CD4-positive, alpha-beta T cell treated with Interleukin-17A for 1 hour (primary cell): ENCODE results near the gene NMRAL1.

Experiments
- DNase-seq: peaks from one replicate; pipeline ENCODE4 v3.0.0-alpha.2; 2020

Gene NMRAL1

DNA sequence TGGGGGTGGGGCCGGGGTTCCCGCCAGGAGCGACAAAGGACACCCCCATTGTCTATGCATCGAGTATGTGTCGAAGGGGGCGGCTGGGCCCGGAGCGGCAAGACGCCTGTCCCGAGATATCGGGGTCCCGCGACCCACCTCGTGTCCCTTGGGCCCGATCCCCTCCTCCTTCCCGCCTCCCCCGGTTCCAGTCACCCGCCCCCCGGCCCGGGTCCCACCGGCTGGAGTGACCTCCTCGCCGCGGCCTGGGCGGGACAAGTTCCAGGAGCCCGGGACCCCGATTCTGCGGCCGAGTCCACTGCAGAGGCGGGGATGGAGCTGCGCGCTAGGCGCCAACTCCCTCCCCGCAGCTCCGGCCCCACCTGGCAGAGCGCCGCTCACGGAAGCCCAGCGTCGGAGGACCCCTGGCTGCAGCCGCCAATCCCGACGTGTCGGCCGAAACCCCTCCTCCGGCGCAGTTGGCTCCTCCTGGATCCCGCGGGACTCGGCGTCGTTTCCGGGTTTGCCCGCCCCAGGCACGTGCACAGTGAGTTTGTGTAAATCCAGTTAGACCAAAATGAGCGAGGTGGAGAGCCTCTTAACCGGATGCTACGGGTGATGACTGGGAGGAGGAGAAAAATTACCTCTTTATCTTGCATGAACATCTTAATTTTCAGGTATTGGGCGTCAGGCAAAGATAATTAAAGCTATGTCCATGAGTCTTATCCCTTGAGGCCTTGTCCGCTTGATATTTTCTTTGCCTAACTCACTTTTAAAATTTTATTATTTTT is at the start of gene NMRAL1:
Gene NMRAL1, minus strand, starts transcription at position 434 of the 770 bp plus-strand sequence. CDS start 493 bp downstream, outside the sequence.
- peak; percentile 92 for DNase-seq

DNA sequence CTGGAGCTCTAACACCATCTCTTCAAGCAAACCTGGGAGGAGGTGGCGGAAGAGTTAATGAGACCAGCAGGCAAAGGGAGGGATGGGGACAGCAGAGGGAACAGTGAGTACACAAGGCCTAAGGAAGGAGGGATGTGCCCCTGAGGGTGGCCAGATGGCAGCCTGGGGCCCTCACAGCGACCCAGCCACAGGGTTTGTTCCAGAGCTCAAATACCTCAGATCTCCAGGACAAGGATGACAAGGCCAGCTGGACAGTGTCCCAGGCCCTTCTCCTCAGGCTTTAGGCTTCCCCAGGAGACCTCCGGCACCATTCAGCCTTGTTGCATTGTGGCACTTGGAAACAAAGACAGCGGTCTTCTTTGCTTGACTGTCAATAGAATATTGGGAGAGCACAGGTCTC is 49.3 kb upstream of the NMRAL1 start:
- DNase-seq = no peak

DNA sequence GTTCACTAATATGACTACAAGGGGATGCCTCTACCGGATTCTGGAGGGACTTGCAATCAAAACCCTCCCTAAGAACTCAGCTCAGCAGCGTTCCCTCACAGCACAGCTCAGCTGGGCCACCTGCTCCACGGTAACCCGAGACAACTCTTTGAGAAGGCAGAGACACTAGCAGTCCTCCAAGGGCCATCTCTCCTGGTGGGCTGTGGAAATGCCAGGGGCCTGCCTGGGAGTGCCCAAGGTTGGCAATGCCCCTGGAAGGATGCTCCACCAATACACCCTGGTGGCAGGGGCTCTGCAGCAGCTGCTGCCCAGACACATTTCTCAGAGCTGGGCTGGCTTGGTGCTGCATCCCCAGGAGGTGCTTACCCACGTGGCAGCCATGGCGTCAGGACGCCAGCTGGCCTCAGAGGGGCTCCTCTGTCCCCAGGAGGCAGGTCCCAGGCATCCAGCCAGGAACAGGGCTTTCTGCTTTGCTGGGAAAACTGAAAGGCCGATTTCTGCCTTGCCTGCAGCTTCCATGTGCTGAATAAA is 47.7 kb upstream of the NMRAL1 start:
- DNase-seq = no peak

DNA sequence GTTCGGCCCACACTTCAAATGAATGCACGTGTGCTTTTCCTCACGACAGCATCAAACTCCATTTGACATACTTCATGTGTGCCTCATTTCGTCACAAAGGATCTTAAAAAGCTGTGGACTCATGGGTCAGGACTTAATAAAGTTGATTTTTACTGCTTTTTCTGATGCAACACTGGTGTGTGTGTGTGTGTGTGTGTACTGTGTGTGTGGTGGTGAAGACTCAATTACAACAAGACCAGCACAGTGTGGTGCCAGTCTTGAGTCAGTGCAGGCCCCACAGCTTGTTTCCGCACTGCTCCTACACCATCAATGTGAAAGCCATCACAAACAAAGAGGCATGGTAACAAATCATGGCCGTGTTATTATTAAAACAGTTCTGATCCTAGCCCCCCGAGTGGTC is 46.5 kb upstream of the NMRAL1 start:
- DNase-seq = no peak

DNA sequence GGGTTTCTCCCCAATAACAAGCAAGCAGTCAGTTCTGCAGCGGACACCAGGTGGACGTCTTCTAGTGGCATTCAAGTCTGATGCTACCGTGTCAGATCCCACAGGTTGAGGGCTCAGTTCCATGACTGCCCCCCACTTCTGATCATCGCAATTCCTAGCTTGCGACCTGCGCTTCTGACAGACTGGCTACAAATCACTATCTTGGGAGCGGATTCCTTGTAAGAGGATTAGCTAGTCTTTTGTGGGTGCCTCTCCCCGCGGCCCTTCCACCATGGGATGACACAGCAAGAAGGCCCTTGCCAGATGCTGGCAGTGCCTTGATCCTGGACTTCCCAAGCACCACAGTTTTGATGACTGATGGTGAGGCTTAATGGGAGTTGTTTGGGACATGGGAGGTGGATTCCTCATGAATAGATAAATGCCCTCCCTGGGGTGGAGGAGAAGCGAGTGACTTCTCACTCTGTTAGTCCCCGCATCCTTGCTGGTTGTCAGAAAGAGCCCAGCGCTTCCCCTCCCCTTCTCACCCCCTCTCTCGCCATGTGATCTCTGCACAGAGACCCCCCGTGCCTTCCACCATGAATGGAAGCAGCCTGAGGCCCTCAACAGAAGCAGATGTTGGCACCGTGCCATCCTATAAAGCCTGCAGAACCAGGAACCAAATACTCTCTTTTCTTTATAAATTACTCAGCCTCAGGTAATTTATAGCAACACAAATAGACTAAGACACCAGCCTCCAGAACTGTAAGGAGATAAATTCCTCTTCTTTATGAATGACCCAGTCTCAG is 45.0 kb upstream of the NMRAL1 start:
- DNase-seq = no peak

DNA sequence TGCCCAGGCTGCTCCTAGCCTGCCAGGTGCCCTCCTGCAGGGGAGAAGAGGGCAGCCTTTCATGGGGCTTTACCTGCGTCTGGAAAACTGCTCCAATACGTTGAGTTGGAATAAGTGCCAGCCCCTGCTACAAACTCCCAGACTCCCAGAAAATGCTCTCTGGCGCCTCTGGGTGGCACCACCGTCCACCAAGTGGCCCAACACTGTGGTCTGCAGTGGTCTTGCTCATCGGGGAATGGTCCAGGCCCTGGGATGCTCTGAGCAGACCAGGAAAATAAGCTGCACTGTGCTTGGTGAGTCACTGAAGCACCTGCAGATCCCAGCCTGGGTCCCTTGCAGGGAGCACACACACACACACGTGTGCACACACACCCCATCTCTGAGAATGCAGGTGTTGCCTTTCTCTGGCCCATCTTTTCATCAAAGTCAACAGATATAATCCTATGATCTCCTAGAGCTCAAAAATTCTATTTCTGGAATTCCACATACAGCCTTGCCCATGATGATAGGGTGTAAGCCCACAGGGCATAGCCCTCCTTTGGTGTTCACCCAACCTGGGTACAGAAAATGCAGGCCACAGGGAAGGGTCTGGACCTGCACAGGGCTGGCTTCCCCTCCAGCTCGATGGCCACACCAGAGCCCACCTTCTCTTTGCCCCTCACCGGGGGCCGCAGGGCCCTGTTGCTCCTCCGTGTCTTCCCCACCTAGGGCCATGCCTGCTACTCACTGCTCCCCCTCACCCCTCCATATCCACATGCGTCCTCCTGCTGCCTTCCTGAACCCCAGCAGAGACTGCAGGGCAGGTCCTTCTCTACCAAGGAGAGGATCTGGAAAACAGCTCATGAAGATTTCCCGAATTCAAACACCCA is 43.6 kb upstream of the NMRAL1 start:
- DNase-seq = no peak

DNA sequence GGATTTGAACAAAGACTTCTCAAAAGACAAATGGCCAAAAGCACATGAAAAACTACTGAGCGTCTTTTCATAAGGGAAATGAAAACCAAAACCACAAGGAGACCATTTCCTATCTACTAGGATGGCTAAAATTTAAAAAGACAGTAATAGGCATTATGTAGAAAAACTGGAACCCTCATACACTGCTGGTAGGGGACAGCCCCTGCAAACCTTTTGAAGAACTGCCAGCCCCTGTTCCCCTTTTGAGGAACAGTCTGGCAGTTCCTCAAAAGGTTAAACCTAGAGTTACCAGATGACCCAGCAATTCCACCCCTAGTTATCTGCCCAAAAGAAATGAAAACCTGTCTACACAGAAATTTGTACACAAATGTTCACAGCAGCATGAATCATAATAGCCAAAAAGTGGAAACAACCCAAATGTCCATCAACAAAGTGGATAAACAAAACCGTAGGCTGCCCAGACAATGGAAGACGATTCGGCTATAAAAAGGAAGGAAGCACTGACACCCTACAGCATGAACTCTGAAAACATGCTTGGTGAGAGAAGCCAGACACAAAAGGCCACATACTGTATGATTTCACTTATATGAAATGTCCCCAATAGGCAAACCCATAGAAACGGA is 41.3 kb upstream of the NMRAL1 start:
- peak; percentile 44 for DNase-seq

DNA sequence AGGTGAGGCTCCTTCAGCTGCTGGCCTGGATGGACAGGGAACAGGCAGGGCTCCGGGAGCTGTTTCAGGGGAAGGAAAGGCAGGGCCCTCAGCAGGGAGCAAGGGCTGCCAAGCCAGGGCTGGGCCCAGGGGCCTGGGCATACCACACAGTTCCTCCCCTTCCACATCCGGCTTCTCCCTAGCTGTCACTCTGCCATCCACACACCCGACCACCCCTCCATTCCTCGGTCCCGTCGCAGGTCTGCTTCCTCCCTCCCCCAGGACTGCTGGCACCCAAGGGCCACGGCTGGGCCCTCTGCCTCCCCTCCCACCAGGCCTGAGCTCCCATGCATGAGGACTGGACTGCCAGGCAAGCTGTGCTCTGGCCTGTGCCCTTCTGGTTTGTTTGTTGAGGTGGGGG is 40.2 kb upstream of the NMRAL1 start:
- no peak for DNase-seq

DNA sequence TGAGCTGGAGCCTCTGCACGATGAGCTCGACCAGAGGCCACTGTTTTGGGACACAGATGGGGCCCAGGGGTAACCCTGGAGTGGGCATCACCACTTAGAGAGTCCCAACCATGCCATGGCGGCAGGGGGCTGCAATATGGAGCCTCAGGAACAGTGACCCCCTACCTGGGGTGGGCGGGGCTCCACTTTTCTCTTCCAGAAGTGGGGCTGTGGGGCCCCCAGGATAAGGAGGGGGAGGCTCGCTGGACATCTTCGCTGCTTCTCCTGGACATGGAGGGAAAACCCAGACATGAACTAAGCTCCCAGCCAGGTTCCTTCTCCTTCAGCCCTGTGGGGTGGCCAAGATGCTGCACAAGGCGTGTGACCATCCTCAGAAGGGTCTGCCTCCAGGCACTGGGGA is 39.5 kb upstream of the NMRAL1 start:
- DNase-seq = no peak

DNA sequence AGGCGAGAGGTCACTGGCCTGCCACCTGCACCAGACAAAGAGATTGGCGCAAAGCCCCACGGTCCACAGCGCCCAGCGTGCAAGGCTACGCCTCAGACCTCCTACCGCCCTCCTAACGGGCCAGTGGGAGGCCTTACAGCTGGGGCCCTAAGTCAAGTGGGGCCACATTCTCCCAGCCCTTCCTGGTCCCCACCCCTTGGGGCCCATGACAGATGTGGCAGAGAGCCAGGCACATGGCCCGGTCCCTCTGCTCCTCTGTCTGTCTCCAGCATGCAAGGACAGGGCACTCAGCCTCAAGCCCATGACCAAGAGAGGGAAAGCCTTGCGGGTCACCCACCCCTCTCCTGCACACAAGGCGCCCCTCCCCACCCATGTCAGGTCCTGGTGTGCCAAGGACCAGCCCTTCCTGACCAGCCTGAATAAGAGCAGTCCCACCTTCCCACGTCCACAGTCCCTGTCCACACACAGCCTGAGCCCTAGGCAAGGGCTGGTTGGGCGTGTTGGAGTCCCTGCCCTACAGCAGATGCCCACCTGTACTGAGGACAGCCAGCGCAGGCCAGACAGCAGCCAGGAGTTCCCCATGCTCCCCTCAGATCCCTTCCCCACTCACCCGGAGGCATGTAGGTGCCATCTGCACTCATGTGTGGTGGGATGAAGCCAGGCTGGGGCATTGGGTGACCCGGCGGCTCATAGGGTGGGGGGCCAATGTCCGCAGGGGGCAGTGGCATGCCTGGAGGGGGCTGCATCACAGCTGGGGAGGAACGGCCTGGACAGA is 38.8 kb upstream of the NMRAL1 start:
- no peak for DNase-seq

DNA sequence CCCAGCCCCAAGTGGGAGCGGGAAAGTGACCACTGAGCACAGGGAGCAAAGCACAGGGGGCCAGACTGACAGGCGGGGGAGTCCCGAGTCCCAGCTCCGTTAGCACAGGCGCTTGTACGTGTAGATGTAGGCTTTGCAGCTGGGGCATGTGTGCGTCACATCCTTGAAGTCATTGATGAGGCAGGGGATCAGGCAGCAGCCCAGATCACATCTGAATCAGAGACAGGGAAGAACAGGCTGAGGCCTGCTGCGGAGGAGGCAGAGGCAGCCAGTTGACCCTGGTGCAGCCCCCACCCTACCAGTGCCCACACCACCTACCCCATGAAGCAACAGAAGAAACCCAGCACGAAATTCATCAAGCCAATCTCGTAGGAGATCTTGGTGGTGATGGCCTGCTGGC is 38.0 kb upstream of the NMRAL1 start:
- no peak for DNase-seq

DNA sequence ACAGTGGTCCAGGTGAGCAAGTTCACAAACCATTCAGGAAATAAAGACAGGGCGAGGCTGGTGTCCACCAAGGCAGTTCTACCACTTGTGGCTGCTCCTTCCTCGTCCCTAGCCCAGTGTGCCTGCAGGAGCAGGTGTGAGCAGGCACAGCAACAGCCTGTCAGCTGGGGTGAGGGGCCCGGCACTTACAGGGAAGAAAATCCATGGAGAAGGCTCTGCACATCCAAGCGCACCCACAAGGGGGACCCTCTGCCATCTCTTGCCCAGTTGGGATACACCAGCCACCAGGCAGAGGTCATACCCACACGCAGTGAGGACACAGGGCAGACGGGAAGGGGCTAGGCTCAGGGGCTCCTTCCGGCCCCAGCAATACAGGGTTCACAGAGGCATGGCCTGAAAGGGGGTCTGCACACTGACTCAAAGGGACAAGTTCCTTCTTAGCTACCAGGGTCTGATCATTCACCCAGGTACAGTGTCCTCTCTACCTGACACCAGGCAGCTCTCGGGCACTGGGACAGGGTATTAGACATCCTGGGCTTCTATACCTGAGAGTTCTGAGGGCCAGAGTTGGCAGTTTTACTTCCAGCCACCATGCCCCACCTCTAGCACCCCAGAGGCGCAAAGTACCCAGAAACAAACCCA is 37.1 kb upstream of the NMRAL1 start:
- no peak for DNase-seq

DNA sequence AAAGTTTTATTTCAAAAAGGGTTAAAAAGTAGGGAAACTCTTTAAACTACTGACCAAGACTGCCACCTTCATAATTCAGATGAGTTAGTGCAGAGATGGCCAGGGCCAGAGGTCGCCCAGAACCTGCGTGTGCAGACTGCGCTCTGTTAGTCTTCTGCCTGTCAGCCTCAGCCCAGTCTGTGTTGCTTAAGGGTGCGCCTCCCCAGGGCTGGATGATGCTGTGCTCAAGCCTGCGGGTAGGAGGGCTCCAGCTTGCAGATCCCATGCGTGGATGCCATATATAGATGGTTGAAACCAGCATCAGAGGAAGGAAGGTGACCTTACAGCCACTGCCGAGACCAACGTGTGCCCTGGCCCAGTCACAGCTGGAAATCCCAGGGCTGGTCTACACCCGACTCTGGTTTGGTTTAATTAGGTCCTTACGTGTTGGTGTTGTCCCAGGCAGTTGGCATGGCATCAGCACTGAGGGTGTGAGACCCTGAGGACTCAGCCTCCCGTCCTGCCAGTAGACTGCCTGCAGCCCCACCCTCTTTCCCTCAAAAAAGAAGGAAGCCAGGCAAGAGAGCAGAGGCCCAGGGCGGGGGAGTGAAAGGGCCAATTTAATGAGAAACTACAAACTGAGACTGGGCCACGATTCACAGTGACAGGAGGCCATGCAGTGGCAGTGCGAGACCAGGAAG is 36.5 kb upstream of the NMRAL1 start:
- DNase-seq = no peak

DNA sequence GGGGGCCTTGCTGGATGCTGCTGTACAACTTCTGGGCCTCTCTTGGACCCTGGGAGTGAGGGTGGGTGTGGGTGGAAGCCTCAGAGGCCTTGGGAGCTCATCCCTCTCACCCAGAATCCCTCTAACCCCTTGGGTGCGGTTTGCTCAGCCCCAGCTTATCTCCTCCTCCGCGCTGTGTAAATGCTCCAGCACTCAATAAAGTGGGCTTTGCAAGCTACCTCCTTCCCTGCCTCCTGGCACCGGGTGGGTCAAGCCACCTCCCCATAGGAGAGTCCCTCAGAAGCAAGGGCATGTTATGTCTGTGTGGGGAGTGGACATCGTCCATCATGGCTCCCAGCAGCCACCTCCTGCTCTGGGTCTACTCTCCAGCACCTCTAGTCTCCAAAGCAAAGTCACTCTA is 35.7 kb upstream of the NMRAL1 start:
- DNase-seq = no peak

DNA sequence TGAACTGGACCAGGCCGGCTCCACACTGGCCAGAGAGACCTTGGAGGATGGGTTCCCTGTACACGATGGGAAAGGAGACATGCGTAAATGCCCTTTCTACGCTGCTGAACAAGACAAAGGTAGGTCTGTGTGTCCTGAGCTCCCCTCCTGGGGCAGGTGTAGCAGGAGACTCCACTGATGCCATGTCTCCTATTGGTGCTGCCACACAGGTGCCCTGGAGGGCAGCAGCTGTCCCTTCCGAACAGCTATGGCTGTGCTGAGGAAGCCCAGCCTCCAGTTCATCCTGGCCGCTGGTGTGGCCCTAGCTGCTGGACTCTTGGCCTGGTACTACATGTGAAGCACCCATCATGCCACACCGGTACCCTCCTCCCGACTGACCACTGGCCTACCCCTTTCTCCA is 35.0 kb upstream of the NMRAL1 start:
- DNase-seq = no peak

DNA sequence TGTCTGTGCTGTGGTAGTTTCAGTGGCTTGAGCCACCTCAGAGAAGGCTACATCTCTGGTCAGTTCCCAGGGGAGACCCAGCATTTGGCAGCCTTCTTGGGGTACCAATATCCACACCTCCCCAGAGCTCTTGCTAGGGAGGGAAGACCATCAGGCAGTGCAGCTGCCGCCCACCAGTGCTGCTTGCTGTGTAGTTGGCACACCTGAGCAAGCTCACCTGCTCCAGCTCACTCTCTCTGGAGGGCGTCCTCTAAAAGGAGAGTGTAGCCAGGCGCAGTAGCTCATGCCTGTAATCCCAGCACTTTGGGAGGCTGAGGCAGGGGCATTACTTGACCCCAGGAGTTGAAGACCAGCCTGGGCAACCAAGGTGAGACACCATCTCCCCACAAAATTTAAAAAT is 34.4 kb upstream of the NMRAL1 start:
- no peak for DNase-seq

DNA sequence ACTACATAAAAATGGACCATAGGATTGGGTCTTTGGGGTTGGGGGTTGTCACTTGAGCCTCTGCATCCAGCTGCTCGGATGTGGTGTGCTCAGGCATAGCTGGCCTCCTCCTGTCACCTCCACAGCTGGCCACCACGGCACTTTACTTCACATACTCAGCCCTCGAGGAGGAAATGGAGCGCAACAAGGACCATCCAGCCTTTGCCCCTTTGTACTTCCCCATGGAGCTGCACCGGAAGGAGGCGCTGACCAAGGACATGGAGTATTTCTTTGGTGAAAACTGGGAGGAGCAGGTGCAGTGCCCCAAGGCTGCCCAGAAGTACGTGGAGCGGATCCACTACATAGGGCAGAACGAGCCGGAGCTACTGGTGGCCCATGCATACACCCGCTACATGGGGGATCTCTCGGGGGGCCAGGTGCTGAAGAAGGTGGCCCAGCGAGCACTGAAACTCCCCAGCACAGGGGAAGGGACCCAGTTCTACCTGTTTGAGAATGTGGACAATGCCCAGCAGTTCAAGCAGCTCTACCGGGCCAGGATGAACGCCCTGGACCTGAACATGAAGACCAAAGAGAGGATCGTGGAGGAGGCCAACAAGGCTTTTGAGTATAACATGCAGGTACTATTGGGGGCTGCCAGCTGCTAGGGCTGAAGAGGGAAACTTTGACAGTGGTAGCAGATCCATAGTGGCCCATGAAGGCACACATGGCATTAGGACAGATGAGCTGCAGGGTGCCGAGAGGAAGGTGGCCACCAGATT is 33.3 kb upstream of the NMRAL1 start:
- no peak for DNase-seq

DNA sequence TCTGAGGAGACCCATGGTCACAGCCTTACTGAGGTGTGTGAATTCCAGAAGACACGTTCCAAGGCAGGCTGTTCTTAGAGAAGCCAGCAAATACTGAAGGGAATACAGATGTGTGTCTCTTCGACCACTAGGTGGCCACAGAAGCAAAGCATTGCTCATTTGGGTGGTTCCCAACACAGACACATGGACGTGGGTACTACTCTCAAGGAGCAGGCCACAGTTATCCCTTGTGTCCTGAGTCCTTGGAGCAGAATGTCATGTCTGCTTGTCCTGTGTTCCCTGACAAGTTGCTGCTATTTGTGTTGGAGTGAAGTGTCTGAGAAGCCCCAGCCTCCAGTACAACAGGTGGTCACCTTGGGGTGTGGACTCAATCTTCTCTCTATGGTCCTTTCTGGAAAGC is 32.0 kb upstream of the NMRAL1 start:
- DNase-seq = peak; percentile 81

DNA sequence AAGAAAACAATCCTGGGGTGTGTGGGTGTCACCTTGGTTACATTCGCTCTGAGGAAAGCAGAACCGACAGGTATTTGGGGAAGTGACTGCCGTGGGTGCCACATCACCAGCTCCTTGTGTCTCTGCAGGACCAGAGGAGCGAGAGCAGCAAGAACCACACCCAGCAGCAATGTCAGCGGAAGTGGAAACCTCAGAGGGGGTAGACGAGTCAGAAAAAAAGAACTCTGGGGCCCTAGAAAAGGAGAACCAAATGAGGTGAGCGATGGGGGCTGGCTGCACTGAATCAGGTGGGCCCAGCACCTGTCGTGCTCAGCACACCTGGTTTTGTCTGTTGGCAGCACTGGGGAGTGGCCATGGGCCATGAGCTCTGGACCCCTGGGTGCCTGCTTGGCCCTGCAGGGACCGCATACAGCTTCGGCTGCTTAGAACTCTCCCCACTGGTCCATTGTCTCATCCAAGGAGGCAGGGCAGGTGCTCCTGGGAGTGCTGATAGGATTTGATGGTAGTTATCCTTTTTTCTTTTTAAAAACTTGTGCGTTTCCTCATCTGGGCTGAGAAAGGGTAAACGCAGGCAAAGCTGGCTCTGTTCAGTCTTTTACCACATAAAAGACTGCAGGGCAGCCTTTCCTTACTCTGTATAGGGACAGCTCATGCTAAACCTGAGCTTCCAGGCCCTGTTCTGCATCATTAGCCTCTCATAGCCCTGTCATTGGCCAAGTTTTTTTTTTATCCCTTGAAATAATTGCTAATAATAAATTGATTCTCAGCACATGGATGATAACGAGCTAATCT is 31.1 kb upstream of the NMRAL1 start:
- peak; percentile 89 for DNase-seq
